Stimulated activated CD4-positive, alpha-beta T cell treated with anti-CD3 and anti-CD28 coated beads, Interleukin-4, amount 100 ng/mL, for 24 hours (primary cell): ENCODE measurements around the gene HERC5.

Experiments used
- DNase-seq: peaks from one replicate; pipeline ENCODE4 v3.0.0-alpha.2; 2020

HERC5 gene

GRCh38 chr4:88523325-88524129 is 66.6 kb downstream of the HERC5 start, which contains the start of gene PYURF:
TSS of gene PYURF (minus strand) at chr4:88523776. CDS start at chr4:88523700, 76 bp downstream.
- peak; percentile 83 for DNase-seq

GRCh38 chr4:88524171-88524570 is 67.3 kb downstream of the HERC5 start:
- DNase-seq = no peak

DNA sequence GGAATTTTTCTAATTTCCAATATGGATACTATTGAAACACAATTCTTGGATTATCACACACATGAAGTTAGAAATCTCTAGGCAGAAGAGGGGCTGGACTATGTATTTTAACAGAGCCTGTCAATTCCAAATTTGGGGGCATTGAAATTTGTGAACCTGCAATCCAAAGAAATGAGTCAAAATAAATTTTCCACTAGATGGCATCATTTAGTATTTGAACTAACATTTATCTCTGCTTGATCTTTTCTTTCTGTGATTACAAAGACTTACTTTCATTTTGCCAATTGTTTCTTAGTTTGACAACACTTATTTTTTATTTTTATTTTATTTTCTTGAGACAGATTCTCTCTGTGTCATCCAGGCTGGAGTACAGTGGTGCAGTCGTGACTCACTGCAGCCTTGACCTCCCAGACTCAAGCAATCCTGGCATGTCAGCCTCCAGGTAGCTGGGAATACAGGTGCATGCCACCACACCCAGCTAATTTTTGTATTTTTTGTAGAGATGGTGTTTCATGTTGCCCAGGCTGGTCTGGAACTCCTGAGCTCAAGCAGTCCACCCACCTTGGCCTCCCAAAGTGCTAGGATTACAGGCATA is 69.4 kb downstream of the HERC5 start:
- no peak for DNase-seq

GRCh38 chr4:88527787-88528186 is 70.9 kb downstream of the HERC5 start:
- DNase-seq = no peak

DNA sequence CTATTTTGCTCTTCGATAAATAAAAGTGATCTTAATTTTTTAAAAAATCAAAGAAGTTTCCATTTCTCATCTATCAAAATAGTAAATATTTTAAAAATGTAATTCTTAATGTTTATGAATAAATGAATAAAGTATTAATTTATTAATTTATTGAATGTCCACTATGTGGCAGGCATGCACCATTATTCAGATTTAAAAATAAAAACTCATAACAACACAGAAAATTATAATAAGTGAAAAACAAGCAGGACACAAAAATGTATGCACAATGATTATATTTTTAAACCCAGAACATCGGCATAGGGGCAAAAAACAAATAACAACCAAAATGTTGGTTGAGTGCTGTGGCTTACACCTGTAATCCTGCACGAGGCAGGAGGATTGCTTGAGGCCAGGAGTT is 71.9 kb downstream of the HERC5 start:
- DNase-seq = no peak

DNA sequence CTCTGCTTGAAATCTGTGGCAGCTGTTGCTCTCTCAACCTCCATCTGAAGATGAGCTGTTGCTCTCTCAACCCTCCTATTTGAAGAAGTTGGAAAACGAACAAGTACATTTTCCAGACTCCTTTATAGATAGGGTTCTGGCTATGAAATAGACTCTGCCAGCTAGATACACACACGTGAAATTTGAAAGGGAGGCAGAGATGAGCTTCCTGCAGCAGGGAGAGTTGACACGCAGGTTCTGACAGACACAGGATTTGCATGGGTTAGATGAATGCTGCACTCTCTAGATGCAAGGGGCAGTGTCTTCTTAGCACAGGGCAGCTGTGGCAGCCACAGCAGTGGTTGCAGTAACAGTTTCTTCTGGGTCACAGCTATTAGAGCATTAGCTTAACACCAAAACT is 74.6 kb downstream of the HERC5 start:
- DNase-seq = no peak

- no peak for DNase-seq
Measured at GRCh38 chr4:88533088-88533790, 76.3 kb downstream of the HERC5 start.

GRCh38 chr4:88533937-88534750 is 77.2 kb downstream of the HERC5 start:
- DNase-seq = no peak

GRCh38 chr4:88535090-88535755 is 78.3 kb downstream of the HERC5 start:
- DNase-seq = peak; percentile 7

- no peak for DNase-seq
Measured at GRCh38 chr4:88537709-88538108, 80.8 kb downstream of the HERC5 start.

DNA sequence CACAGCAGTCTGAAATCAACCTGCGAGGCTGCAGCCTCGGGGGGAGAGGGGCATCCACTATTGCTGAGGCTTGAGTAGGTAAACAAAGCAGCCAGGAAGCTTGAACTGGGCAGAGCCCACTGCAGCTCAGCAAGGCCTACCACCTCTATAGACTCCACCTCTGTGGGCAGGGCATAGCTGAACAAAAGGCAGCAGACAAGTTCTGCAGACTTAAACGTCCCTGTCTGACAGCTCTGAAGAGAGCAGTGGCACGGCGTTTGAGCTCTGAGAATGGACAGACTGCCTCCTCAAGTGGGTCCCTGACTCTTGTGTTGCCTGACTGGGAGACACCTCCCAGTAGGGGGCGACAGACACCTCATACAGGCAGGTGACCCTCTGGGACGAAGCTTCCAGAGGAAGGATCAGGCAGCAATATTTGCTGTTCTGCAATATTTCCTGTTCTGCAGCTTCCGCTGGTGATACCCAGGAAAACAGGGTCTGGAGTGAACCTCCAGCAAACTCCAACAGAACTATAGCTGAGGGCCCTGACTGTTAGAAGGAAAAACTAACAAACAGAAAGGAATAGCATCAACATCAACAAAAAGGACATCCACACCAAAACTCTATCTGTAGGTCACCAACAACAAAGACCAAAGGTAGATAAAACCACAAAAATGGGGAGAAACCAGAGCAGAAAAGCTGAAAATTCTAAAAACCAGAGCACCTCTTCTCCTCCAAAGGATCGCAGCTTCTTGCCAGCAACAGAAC is 82.6 kb downstream of the HERC5 start:
- DNase-seq = peak; percentile 79

DNA sequence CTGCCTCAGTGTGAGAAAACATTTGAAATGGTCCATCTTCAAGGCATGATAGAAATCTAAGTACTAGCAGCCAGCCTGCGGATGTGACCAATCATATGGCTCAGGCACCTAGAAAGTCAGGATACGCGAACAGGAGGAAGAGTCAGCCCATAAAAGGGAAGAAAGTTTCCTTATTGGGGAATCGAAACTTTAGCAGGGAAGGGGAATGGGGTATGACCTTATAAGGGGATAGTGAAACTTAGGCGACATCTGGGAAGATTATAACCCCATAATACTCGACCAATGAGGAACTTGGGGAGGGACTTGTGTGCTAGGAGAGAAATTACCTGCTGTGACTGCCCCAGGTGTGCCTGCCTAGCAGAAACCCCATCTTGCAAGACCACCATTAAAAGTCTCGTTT is 92.9 kb downstream of the HERC5 start:
- DNase-seq = no peak
